ENCODE results near the gene HSD3B1.
"Not testable (repeated sequence)": the region's sequence is repeated elsewhere in the genome, so short reads cannot be mapped to it uniquely, and the experiment has no call there.

Gene HSD3B1

GRCh38 chr1:119560402-119560801, 53.4 kb downstream of the HSD3B1 start:
- not testable (repeated sequence) for DNase-seq

GRCh38 chr1:119564548-119564947, 57.5 kb downstream of the HSD3B1 start:
- no peak for DNase-seq

Measured in NCI-H1436 treated with DMSO at 0.1 percent for 48 hours (cell line).